GM12874 (cell line): ENCODE measurements around the gene ARHGAP40.

Experiments
- CTCF ChIP-seq: IDR thresholded peaks from 2 replicates; pipeline ENCODE4 v1.5.1; 2011; ENCODE audit warnings: low read depth, mild to moderate bottlenecking, control low read depth, low read length, moderate library complexity; ENCODE audit not compliant: insufficient read depth

ARHGAP40 gene

GRCh38 chr20:38635721-38636288, 34.2 kb downstream of the ARHGAP40 start:
- TF ChIP-seq CTCF, result no peak

- no peak for TF ChIP-seq CTCF
Measured at GRCh38 chr20:38640521-38640920, 38.9 kb downstream of the ARHGAP40 start.

- no peak for TF ChIP-seq CTCF
Measured at GRCh38 chr20:38642498-38642897, 40.9 kb downstream of the ARHGAP40 start.

GRCh38 chr20:38644588-38645260, 43.1 kb downstream of the ARHGAP40 start:
- TF ChIP-seq CTCF, result no peak

- TF ChIP-seq CTCF, result no peak
Measured at GRCh38 chr20:38645351-38645750, 43.7 kb downstream of the ARHGAP40 start.

GRCh38 chr20:38645980-38646858, 44.6 kb downstream of the ARHGAP40 start:
- peak; percentile 97 for TF ChIP-seq CTCF

GRCh38 chr20:38649275-38649891, 47.8 kb downstream of the ARHGAP40 start:
- TF ChIP-seq CTCF, result peak; percentile 60
